B cell (primary cell): ENCODE measurements around the gene CCIN. TPM values are rescaled to one million over a fixed set of nuclear protein-coding genes. Genes with fewer than 3 reads are reported as not detected.
A peak's percentile ranks its signal among the peaks of the same experiment; 100 is the strongest.

Experiments used
- ATAC-seq: fragments of 200-7000 bp; cut with Tn5 transposase; one replicate; pipeline ENCODE4 v1.10.0; 2021; ENCODE audit warnings: low read depth, mild to moderate bottlenecking, moderate number of reproducible peaks, moderate library complexity
- CTCF ChIA-PET: fragments of 350-600 bp; sonication (Branson Sonifier 250); formaldehyde crosslinking; loops from one replicate; lab custom pipeline; 2021; ENCODE audit warnings: antibody characterized with exemption, inconsistent platforms; lab: Charles Lee
- POLR2A ChIA-PET: fragments of 350-600 bp; sonication (Branson Sonifier 250); formaldehyde crosslinking; loops from one replicate; lab custom pipeline; 2021; ENCODE audit warnings: antibody characterized with exemption; lab: Charles Lee
- DNase-seq: peaks from one replicate; pipeline ENCODE4 v3.0.0; 2013
- H2AFZ ChIP-seq: 2 replicates; pipeline ENCODE4 v1.6.1; 2012; ENCODE audit warnings: mild to moderate bottlenecking, low read depth, low read length; ENCODE audit not compliant: insufficient read depth, poor library complexity, severe bottlenecking
- H3K27ac ChIP-seq, 2 donors: 1 replicate in 1 of 2; 2 replicates in 1 of 2; pipeline ENCODE4 v1.5.1; 2012 to 2013; ENCODE audit warnings: low read length in 2 of 2, mild to moderate bottlenecking in 2 of 2, moderate library complexity in 1 of 2
- H3K27me3 ChIP-seq, 4 experiments: fragments of 200-600 bp in 1 of 4; sonication (generic) in 1 of 4; replicated peaks in 1 of 4; 1 replicate in 2 of 4; 2 replicates in 2 of 4; pipeline versions ENCODE4 v1.6.1 to v1.7.0; 2013 to 2016; ENCODE audit warnings: low read length in 3 of 4, mild to moderate bottlenecking in 2 of 4, mixed read lengths in 1 of 4, moderate library complexity in 1 of 4; ENCODE audit not compliant: insufficient read depth in 4 of 4, control insufficient read depth in 3 of 4; ENCODE audit errors: control extremely low read depth in 1 of 4
- H3K36me3 ChIP-seq, 2 experiments: replicated peaks in 1 of 2; 1 replicate in 1 of 2; 2 replicates in 1 of 2; pipeline versions ENCODE4 v1.6.1 to v1.7.1; 2013; ENCODE audit warnings: low read length in 1 of 2; ENCODE audit not compliant: insufficient read depth in 2 of 2, control insufficient read depth in 1 of 2; ENCODE audit errors: control extremely low read depth in 1 of 2, extremely low read depth in 1 of 2
- H3K4me1 ChIP-seq, 2 donors: fragments of 200-600 bp in 1 of 2; sonication (generic) in 1 of 2; 1 replicate in 1 of 2; 2 replicates in 1 of 2; pipeline versions ENCODE4 v1.5.1 to v1.6.1; 2013 to 2017; ENCODE audit warnings: low read length in 2 of 2; ENCODE audit not compliant: control insufficient read depth in 2 of 2, insufficient read depth in 2 of 2
- H3K4me2 ChIP-seq: replicated peaks from 2 replicates; pipeline ENCODE3; 2012; ENCODE audit warnings: mild to moderate bottlenecking, low read depth, low read length; ENCODE audit not compliant: poor library complexity, severe bottlenecking
- H3K4me3 ChIP-seq, 5 experiments: fragments of 200-600 bp in 1 of 5; sonication (generic) in 1 of 5; 1 replicate in 3 of 5; 2 replicates in 2 of 5; pipeline versions ENCODE4 v1.5.1 to v1.7.0; 2011 to 2016; ENCODE audit warnings: low read length in 4 of 5, mild to moderate bottlenecking in 4 of 5, low read depth in 2 of 5, control low read depth in 1 of 5, moderate library complexity in 1 of 5; ENCODE audit not compliant: insufficient read depth in 1 of 5; ENCODE audit errors: control extremely low read depth in 1 of 5, extremely low read depth in 1 of 5
- H3K79me2 ChIP-seq: fragments of 200-600 bp; sonication (generic); one replicate; pipeline ENCODE4 v1.6.0; 2016; ENCODE audit warnings: low read length; ENCODE audit not compliant: control insufficient read depth, insufficient read depth
- H3K9ac ChIP-seq: fragments of 200-600 bp; sonication (generic); 2 replicates; pipeline ENCODE4 v1.6.1; 2017; ENCODE audit warnings: mild to moderate bottlenecking, low read length, moderate library complexity
- H3K9me3 ChIP-seq, 3 donors: one replicate each; pipeline versions ENCODE4 v1.6.1 to v1.7.1; 2013; ENCODE audit warnings: low read length in 2 of 3; ENCODE audit not compliant: control insufficient read depth in 2 of 3, insufficient read depth in 1 of 3; ENCODE audit errors: control extremely low read depth in 1 of 3
- H4K20me1 ChIP-seq: 2 replicates; pipeline ENCODE4 v1.6.0; 2012; ENCODE audit warnings: mild to moderate bottlenecking, low read length; ENCODE audit not compliant: insufficient read depth, control insufficient read depth, poor library complexity, severe bottlenecking
- H3K27ac Mint-ChIP-seq: one replicate; pipeline ENCODE4 v1.8.0; 2021; ENCODE audit warnings: mixed read lengths
- H3K27me3 Mint-ChIP-seq: one replicate; pipeline ENCODE4 v1.8.0; 2021; ENCODE audit warnings: mixed read lengths
- H3K4me1 Mint-ChIP-seq: one replicate; pipeline ENCODE4 v1.8.0; 2021; ENCODE audit warnings: mixed read lengths
- H3K4me3 Mint-ChIP-seq: one replicate; pipeline ENCODE4 v1.8.0; 2021; ENCODE audit warnings: mixed read lengths
- H3K9me3 Mint-ChIP-seq: one replicate; pipeline ENCODE4 v1.8.0; 2022; ENCODE audit warnings: mixed read lengths; ENCODE audit not compliant: insufficient read depth
- EZH2 ChIP-seq: IDR thresholded peaks from 2 replicates; pipeline ENCODE4 v1.6.1; 2012; ENCODE audit warnings: borderline replicate concordance, low read depth, mild to moderate bottlenecking, moderate library complexity, low read length; ENCODE audit not compliant: insufficient read depth, poor library complexity, severe bottlenecking
- WGBS: methylation state at CpG from one replicate; pipeline ENCODE4 v1.1.5; 2013; ENCODE audit warnings: missing lambda C conversion rate; ENCODE audit not compliant: insufficient coverage; 5-methylcytosine and 5-hydroxymethylcytosine counted together
- intact Hi-C: fragments of 100-400 bp; cut with micrococcal nuclease; formaldehyde crosslinking; loops from one replicate; pipeline ENCODE4 v1.10.0; 2022
- polyA plus RNA-seq: library from polyadenylated mRNA; depleted of rRNA; stranded (reverse); fragments of >200 nt; gene quantifications from 2 replicates; pipeline ENCODE4 v1.2.3, GENCODE V29; 2012
- total RNA-seq, 2 donors: library from RNA; stranded (reverse); fragments of 120-200 nt in 1 of 2; gene quantifications; 1 replicate in 1 of 2; 2 replicates in 1 of 2; pipeline versions ENCODE4 v1.2.3 to v1.2.4, GENCODE V29; 2013 to 2022
- TF ChIP-seq, protein P1 (sequence below): fragments of 200-600 bp; IDR thresholded peaks from one replicate; pipeline ENCODE4 v1.8.0; 2022; ENCODE audit warnings: antibody characterized with exemption, mild to moderate bottlenecking

CCIN gene
- total and polyA plus RNA-seq, 2 donors (not counting 1 experiment from before 2014, with no cell fraction given) = 0.15 TPM; not detected in 1

DNA sequence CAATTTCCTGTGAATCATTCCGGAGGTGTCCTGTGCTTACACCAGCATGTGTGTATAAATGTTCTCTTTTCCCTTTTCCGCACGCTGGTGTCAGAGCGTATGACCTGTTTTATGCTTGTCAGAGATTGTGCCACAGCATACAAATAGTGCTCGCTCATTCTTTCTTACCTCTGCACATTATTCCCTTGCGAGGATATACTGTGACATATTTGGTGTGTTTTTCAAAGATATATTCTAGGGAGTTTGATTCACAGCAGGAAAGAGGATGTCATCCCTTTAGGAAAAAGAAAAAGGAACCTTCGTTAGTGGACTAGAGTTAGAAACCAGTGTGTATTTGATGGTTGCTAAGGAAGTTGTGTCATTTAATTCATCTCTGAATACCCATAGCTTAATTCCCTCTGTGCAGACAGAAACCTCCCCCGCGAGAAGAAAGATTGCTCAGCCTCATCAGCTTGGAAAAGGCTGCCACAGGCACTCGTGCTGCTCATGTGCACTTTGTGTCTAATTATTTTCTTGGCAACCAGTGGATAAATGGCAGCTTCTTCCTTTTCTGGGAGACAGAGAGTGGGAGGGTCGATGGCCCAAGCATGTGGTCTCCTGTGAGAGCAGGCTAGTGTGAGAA, 14.7 kb upstream of the CCIN start:
- TF ChIP-seq, protein P1, sequence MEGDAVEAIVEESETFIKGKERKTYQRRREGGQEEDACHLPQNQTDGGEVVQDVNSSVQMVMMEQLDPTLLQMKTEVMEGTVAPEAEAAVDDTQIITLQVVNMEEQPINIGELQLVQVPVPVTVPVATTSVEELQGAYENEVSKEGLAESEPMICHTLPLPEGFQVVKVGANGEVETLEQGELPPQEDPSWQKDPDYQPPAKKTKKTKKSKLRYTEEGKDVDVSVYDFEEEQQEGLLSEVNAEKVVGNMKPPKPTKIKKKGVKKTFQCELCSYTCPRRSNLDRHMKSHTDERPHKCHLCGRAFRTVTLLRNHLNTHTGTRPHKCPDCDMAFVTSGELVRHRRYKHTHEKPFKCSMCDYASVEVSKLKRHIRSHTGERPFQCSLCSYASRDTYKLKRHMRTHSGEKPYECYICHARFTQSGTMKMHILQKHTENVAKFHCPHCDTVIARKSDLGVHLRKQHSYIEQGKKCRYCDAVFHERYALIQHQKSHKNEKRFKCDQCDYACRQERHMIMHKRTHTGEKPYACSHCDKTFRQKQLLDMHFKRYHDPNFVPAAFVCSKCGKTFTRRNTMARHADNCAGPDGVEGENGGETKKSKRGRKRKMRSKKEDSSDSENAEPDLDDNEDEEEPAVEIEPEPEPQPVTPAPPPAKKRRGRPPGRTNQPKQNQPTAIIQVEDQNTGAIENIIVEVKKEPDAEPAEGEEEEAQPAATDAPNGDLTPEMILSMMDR = no peak
- no peak for TF ChIP-seq EZH2
- no peaks in the 10 kb centered on the region for H3K9me3 Mint-ChIP-seq
- H3K9ac ChIP-seq = no peak overlapping the region
- peak overlapping the region; percentile 1 for H3K4me2 ChIP-seq
- WGBS = 40% methylated on average over 5 of the region's 11 CpGs
- H3K27ac ChIP-seq = peak overlapping the region; percentile 47 to 76
- H4K20me1 ChIP-seq = no peaks in the 10 kb centered on the region
- no peaks in the 10 kb centered on the region for H3K27me3 Mint-ChIP-seq
- H3K4me3 ChIP-seq = no peak overlapping the region
- DNase-seq (peak; percentile 45), ATAC-seq (no peak)
- peak overlapping the region; percentile 4 for H2AFZ ChIP-seq
- peaks cover 40% of the 10 kb centered on the region for H3K4me1 Mint-ChIP-seq
- no peaks in the 10 kb centered on the region for H3K27me3 ChIP-seq
- ChIA-PET CTCF (interaction anchor here (0.6 to 2.8 kb wide), 5 partner anchors 9 to 1399 kb away, joined by 3 to 9 read pairs (median 8); partner anchors contain the start of gene GLIPR2), POLR2A (no interaction called here)
- peaks cover 8% of the 10 kb centered on the region for H3K79me2 ChIP-seq
- peak overlapping the region; percentile 13 for H3K4me3 Mint-ChIP-seq
- H3K36me3 ChIP-seq = no peaks in the 10 kb centered on the region
- H3K9me3 ChIP-seq = peaks cover 0 to 4% (median 3%) of the 10 kb centered on the region in 3 donors
- intact Hi-C loops = loop anchor here (5.0 kb wide), 1 partner anchor 248 kb away; the partner anchor contains the start of gene RNF38
- H3K4me1 ChIP-seq = peaks cover 41 to 49% of the 10 kb centered on the region in 2 donors
- peak overlapping the region; percentile 54 for H3K27ac Mint-ChIP-seq

DNA sequence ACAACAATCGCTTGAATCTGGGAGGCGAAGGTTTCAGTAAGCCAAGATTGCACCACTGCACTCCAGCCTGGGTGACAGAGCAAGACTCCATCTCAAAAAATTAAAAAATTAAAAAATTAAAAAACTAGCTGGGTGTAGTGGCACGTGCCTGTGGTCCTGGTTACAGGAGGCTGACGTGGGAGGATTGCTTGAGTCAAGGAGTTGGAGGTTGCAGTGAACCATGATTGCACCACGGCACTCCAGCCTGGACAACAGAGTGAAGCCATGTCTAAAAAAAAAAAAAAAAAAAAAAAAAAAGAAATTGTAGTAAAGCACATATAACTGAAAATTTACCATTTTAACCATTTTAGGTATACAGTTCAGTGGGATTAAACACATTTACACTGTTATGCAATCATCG, 13.1 kb upstream of the CCIN start:
- H3K27ac Mint-ChIP-seq = no peak overlapping the region
- no peaks in the 10 kb centered on the region for H3K27me3 ChIP-seq
- H2AFZ ChIP-seq = no peak overlapping the region
- H3K9me3 Mint-ChIP-seq = no peaks in the 10 kb centered on the region
- H3K27me3 Mint-ChIP-seq = no peaks in the 10 kb centered on the region
- CTCF ChIA-PET = interaction anchor here (0.6 to 2.8 kb wide), 5 partner anchors 8 to 53 kb away, joined by 3 to 9 read pairs (median 3); no protein-coding TSS in a partner anchor
- H3K4me3 ChIP-seq = no peak overlapping the region
- no peak for TF ChIP-seq EZH2
- TF ChIP-seq, protein P1 = no peak
- DNase-seq = no peak
- intact Hi-C loops = no loop called here
- POLR2A ChIA-PET = interaction anchor here (1.1 kb wide), 1 partner anchor 12 kb away, joined by 3 read pairs; no protein-coding TSS in a partner anchor
- WGBS = 100% methylated on average over 2 of the region's 6 CpGs
- no peak overlapping the region for H3K4me3 Mint-ChIP-seq
- no peaks in the 10 kb centered on the region for H3K36me3 ChIP-seq
- peaks cover 0 to 4% (median 3%) of the 10 kb centered on the region in 3 donors for H3K9me3 ChIP-seq
- no peak for ATAC-seq
- peaks cover 8% of the 10 kb centered on the region for H3K79me2 ChIP-seq
- no peak overlapping the region for H3K9ac ChIP-seq
- H3K4me1 Mint-ChIP-seq = peaks cover 29% of the 10 kb centered on the region
- H3K4me2 ChIP-seq = no peak overlapping the region
- H3K4me1 ChIP-seq = peaks cover 35 to 38% of the 10 kb centered on the region in 2 donors
- H3K27ac ChIP-seq = no peak overlapping the region
- no peaks in the 10 kb centered on the region for H4K20me1 ChIP-seq
